OCI-LY7 (cell line): ENCODE data around the gene ERC1. TPM values are rescaled to one million over a fixed set of nuclear protein-coding genes. Genes with fewer than 3 reads are reported as not detected.
"Not testable (repeated sequence)": the region's sequence is repeated elsewhere in the genome, so short reads cannot be mapped to it uniquely, and the experiment has no call there.

Source experiments
- BruUV-seq: library from RNA; stranded (reverse); fragments of 400-500 nt; replicated peaks from 2 replicates; lab custom pipeline; 2021; lab: Mats Ljungman, UMichigan
- CTCF ChIA-PET: fragments of 300-600 bp; sonication (Branson Sonifier 250); formaldehyde crosslinking; loops from one replicate; lab custom pipeline; 2022; ENCODE audit warnings: antibody characterized with exemption; ENCODE audit not compliant: unreplicated experiment; lab: Charles Lee
- POLR2A ChIA-PET: fragments of 300-600 bp; sonication (Branson Sonifier 250); formaldehyde crosslinking; loops from one replicate; lab custom pipeline; 2022; ENCODE audit warnings: antibody characterized with exemption; lab: Charles Lee
- DNase-seq: peaks from one replicate; pipeline ENCODE4 v3.0.0-alpha.2; 2015; ENCODE audit warnings: low spot score
- H2AFZ ChIP-seq: fragments of 200-600 bp; sonication (generic), shearing (Covaris generic); 2 replicates; pipeline ENCODE4 v1.6.1; 2014; ENCODE audit warnings: mild to moderate bottlenecking, antibody characterized with exemption, low read length, moderate library complexity
- H3K27ac ChIP-seq: fragments of 200-600 bp; sonication (generic); 2 replicates; pipeline ENCODE4 v1.5.1; 2014; ENCODE audit warnings: mixed run types, low read depth, mild to moderate bottlenecking, moderate library complexity, low read length, inconsistent platforms; ENCODE audit not compliant: poor library complexity, severe bottlenecking
- H3K36me3 ChIP-seq: fragments of 200-600 bp; sonication (generic); 2 replicates; pipeline ENCODE4 v1.6.1; 2014; ENCODE audit warnings: mild to moderate bottlenecking, antibody characterized with exemption, low read length, moderate library complexity, mixed read lengths; ENCODE audit not compliant: insufficient read depth
- H3K4me1 ChIP-seq: fragments of 200-600 bp; sonication (generic); 2 replicates; pipeline ENCODE4 v1.5.1; 2014; ENCODE audit warnings: mild to moderate bottlenecking, low read length; ENCODE audit not compliant: insufficient read depth, poor library complexity, severe bottlenecking
- H3K4me2 ChIP-seq: fragments of 200-600 bp; sonication (generic); 2 replicates; pipeline ENCODE4 v1.6.1; 2014; ENCODE audit warnings: mild to moderate bottlenecking, low read length
- H3K4me3 ChIP-seq: fragments of 200-600 bp; sonication (generic); 2 replicates; pipeline ENCODE4 v1.5.1; 2014; ENCODE audit warnings: mild to moderate bottlenecking, low read depth, low read length; ENCODE audit not compliant: poor library complexity, severe bottlenecking
- H3K79me2 ChIP-seq: fragments of 200-600 bp; sonication (generic); 2 replicates; pipeline ENCODE4 v1.6.1; 2016; ENCODE audit warnings: low read depth, mild to moderate bottlenecking, low read length, moderate library complexity, mixed read lengths; ENCODE audit not compliant: insufficient read depth
- H3K9me2 ChIP-seq: fragments of 200-600 bp; sonication (generic); 2 replicates; pipeline ENCODE4 v1.6.1; 2016; ENCODE audit warnings: mild to moderate bottlenecking, low read length, mixed read lengths; ENCODE audit not compliant: insufficient read depth
- H3K9me3 ChIP-seq: fragments of 200-600 bp; sonication (generic); 2 replicates; pipeline ENCODE4 v1.6.1; 2014; ENCODE audit warnings: mild to moderate bottlenecking, mixed run types, low read length, mixed read lengths
- H4K20me1 ChIP-seq: fragments of 200-600 bp; sonication (generic); 2 replicates; pipeline ENCODE4 v1.6.1; 2014; ENCODE audit warnings: mild to moderate bottlenecking, antibody characterized with exemption, low read length, moderate library complexity, mixed read lengths; ENCODE audit not compliant: insufficient read depth
- CTCF ChIP-seq: fragments of 200-600 bp; sonication (generic); conservative IDR thresholded peaks from 2 replicates; pipeline ENCODE4 v1.5.1; 2014; ENCODE audit warnings: mild to moderate bottlenecking, antibody characterized with exemption, low read length, moderate library complexity, mixed read lengths
- EZH2phosphoT487 ChIP-seq: fragments of 200-600 bp; sonication (generic); IDR thresholded peaks from 2 replicates; pipeline ENCODE4 v1.6.1; 2018; ENCODE audit warnings: low read depth, borderline replicate concordance, mild to moderate bottlenecking, mixed run types, antibody characterized with exemption, low read length, moderate library complexity, mixed read lengths
- intact Hi-C: fragments of 100-400 bp; cut with micrococcal nuclease; formaldehyde crosslinking; loops from one replicate; pipeline ENCODE4 v1.10.0; 2022; ENCODE audit not compliant: unreplicated experiment
- total RNA-seq, 2 experiments: library from RNA; depleted of rRNA in 1 of 2; stranded (reverse); fragments of >200 nt in 1 of 2; shearing (Covaris generic) in 1 of 2; gene quantifications; 2 replicates each; pipeline ENCODE4 v1.2.3, GENCODE V29; 2014 to 2022

Gene ERC1
- total RNA-seq, 2 experiments from 2014 or later: 26.9 to 86.9 TPM

- H3K4me3 ChIP-seq: no peak overlapping the region
- CTCF ChIA-PET: no interaction called here
- H3K79me2 ChIP-seq: no peaks in the 10 kb centered on the region
- H3K4me1 ChIP-seq: no peaks in the 10 kb centered on the region
- no peak overlapping the region for H3K4me2 ChIP-seq
- no peaks in the 10 kb centered on the region for H3K9me3 ChIP-seq
- no TSS peak for BruUV-seq
- TF ChIP-seq CTCF (no peak), EZH2phosphoT487 (no peak)
- no peaks in the 10 kb centered on the region for H3K9me2 ChIP-seq
- POLR2A ChIA-PET: interaction anchor here (0.6 to 1.6 kb wide), 3 partner anchors 10 to 219 kb away, joined by 3 to 7 read pairs (median 4); no protein-coding TSS in a partner anchor
- no peak overlapping the region for H3K27ac ChIP-seq
- H3K36me3 ChIP-seq: no peaks in the 10 kb centered on the region
- intact Hi-C loops: no loop called here
- H2AFZ ChIP-seq: no peak overlapping the region
- no peak for DNase-seq
- H4K20me1 ChIP-seq: no peaks in the 10 kb centered on the region
Measured at GRCh38 chr12:1351926-1352325, 360.9 kb downstream of the ERC1 start.

GRCh38 chr12:1353451-1353850 is 362.4 kb downstream of the ERC1 start:
- H3K9me2 ChIP-seq: no peaks in the 10 kb centered on the region
- ChIA-PET POLR2A (interaction anchor here (0.6 to 1.6 kb wide), 2 partner anchors 36 to 55 kb away, joined by 3 to 7 read pairs; no protein-coding TSS in a partner anchor), CTCF (no interaction called here)
- H3K36me3 ChIP-seq: no peaks in the 10 kb centered on the region
- H2AFZ ChIP-seq: no peak overlapping the region
- intact Hi-C loops: no loop called here
- H3K79me2 ChIP-seq: no peaks in the 10 kb centered on the region
- no peak overlapping the region for H3K4me3 ChIP-seq
- no peak overlapping the region for H3K27ac ChIP-seq
- DNase-seq: no peak
- no peaks in the 10 kb centered on the region for H3K4me1 ChIP-seq
- H4K20me1 ChIP-seq: no peaks in the 10 kb centered on the region
- no peak for TF ChIP-seq EZH2phosphoT487
- TF ChIP-seq CTCF: no peak
- BruUV-seq: no TSS peak
- no peaks in the 10 kb centered on the region for H3K9me3 ChIP-seq
- no peak overlapping the region for H3K4me2 ChIP-seq

GRCh38 chr12:1355396-1355795 is 364.4 kb downstream of the ERC1 start:
- no peak overlapping the region for H3K27ac ChIP-seq
- no peaks in the 10 kb centered on the region for H3K36me3 ChIP-seq
- ChIA-PET CTCF (no interaction called here), POLR2A (interaction anchor here (0.6 kb wide), 2 partner anchors 197 to 228 kb away, joined by 3 to 4 read pairs; no protein-coding TSS in a partner anchor)
- TF ChIP-seq CTCF (no peak), EZH2phosphoT487 (no peak)
- no peak for DNase-seq
- H3K4me1 ChIP-seq: no peaks in the 10 kb centered on the region
- H2AFZ ChIP-seq: no peak overlapping the region
- no peak overlapping the region for H3K4me2 ChIP-seq
- H3K4me3 ChIP-seq: no peak overlapping the region
- no peaks in the 10 kb centered on the region for H3K9me3 ChIP-seq
- H4K20me1 ChIP-seq: no peaks in the 10 kb centered on the region
- H3K9me2 ChIP-seq: no peaks in the 10 kb centered on the region
- no peaks in the 10 kb centered on the region for H3K79me2 ChIP-seq
- intact Hi-C loops: no loop called here
- no TSS peak for BruUV-seq

- CTCF ChIA-PET, H3K4me1 ChIP-seq, intact Hi-C loops, H3K9me2 ChIP-seq, H3K27ac ChIP-seq, H2AFZ ChIP-seq, H3K9me3 ChIP-seq, DNase-seq, H4K20me1 ChIP-seq, BruUV-seq, H3K79me2 ChIP-seq, H3K4me2 ChIP-seq, H3K4me3 ChIP-seq, H3K36me3 ChIP-seq: not testable (repeated sequence)
- POLR2A ChIA-PET: interaction anchor here (0.6 kb wide), 3 partner anchors 198 to 241 kb away, joined by 3 to 4 read pairs (median 3); no protein-coding TSS in a partner anchor
Measured at GRCh38 chr12:1355871-1356270, 364.8 kb downstream of the ERC1 start.
